GM21515 (cell line): Measurements from ENCODE around the gene SULT2B1.

Experiments used
- ATAC-seq: cut with Tn5 transposase; IDR thresholded peaks from one replicate; pipeline ENCODE4 v1.9.1; 2021; ENCODE audit not compliant: unreplicated experiment

The SULT2B1 gene

GRCh38 chr19:48598996-48599700 lies 47.2 kb downstream of the SULT2B1 start:
- ATAC-seq, result no peak

- ATAC-seq, result no peak
These were observed 48.9 kb downstream of the SULT2B1 start for GRCh38 chr19:48600679-48601417.

- no peak for ATAC-seq
These were observed 51.0 kb downstream of the SULT2B1 start for GRCh38 chr19:48603001-48603400.

GRCh38 chr19:48603449-48603848 lies 51.5 kb downstream of the SULT2B1 start:
- no peak for ATAC-seq

- no peak for ATAC-seq
These were observed 51.9 kb downstream of the SULT2B1 start for GRCh38 chr19:48603850-48604249.

- no peak for ATAC-seq
These were observed 54.7 kb downstream of the SULT2B1 start, which contains the start of gene SPACA4 for GRCh38 chr19:48606463-48607358. SPACA4 (plus strand) TSS chr19:48606742; CDS start chr19:48606979, 237 bp downstream.

GRCh38 chr19:48607359-48607755 lies 55.4 kb downstream of the SULT2B1 start:
- no peak for ATAC-seq

- ATAC-seq, result no peak
These were observed 56.9 kb downstream of the SULT2B1 start for GRCh38 chr19:48608798-48609263.

- ATAC-seq, result no peak
These were observed 57.7 kb downstream of the SULT2B1 start for GRCh38 chr19:48609571-48610108.

GRCh38 chr19:48611872-48612271 lies 59.9 kb downstream of the SULT2B1 start:
- ATAC-seq, result no peak

- ATAC-seq, result no peak
These were observed 61.3 kb downstream of the SULT2B1 start for GRCh38 chr19:48613024-48613851.

- no peak for ATAC-seq
These were observed 62.0 kb downstream of the SULT2B1 start for GRCh38 chr19:48613852-48614435.

GRCh38 chr19:48614436-48615230 lies 62.7 kb downstream of the SULT2B1 start, which contains the start of gene FAM83E:
FAM83E (minus strand) TSS chr19:48615076; CDS start chr19:48613372, 1,704 bp downstream.
- ATAC-seq, result no peak

GRCh38 chr19:48615231-48616040 lies 63.5 kb downstream of the SULT2B1 start:
- no peak for ATAC-seq

GRCh38 chr19:48616041-48616436 lies 64.1 kb downstream of the SULT2B1 start:
- ATAC-seq, result no peak

- ATAC-seq, result no peak
These were observed 64.6 kb downstream of the SULT2B1 start for GRCh38 chr19:48616491-48617056.

GRCh38 chr19:48617146-48617937 lies 65.4 kb downstream of the SULT2B1 start:
- ATAC-seq, result no peak
